ENCODE results near the gene CD99L2. TPM values are rescaled to one million over a fixed set of nuclear protein-coding genes. Genes with fewer than 3 reads are reported as not detected.

CD99L2 gene
- total and polyA plus RNA-seq, 2 of the 8 experiments (the other 6 are each of a cell fraction or from before 2014, with no cell fraction given): 8.0 to 8.5 TPM

DNA sequence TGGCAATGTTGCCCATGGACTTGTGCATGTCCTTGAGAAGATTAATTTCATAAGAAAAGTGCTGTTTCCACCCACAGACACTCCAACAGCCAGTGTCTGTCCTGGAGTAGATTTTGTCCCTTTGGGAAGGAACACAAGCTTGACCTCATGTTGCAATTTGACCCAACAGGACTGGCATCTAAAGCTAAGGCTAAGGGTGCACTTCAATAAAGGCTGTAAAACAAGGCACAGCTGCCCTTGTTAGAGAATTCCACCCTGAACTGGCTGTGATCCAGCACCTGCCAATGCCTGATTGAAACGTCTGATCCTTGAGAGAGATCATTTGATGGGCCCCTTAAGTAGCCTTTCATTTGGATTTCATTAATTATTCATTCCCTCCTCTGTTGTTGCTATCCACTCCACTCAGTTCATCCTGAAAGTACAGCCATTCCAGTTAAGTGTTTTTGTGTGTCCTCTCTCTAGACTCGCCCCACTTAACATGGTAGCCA is 56.2 kb downstream of the CD99L2 start (continued):
- TF ChIP-seq, protein P1, sequence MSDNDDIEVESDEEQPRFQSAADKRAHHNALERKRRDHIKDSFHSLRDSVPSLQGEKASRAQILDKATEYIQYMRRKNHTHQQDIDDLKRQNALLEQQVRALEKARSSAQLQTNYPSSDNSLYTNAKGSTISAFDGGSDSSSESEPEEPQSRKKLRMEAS (IDR thresholded peaks at IDR 0.05): no peak
- TF ChIP-seq EGR1 (IDR thresholded peaks at IDR 0.05; ENCODE audit: borderline replicate concordance, low read depth, low read length) (no peak), TEAD4 (IDR thresholded peaks at IDR 0.05; ENCODE audit: low read depth, low read length) (no peak)
- TF ChIP-seq, protein P2, sequence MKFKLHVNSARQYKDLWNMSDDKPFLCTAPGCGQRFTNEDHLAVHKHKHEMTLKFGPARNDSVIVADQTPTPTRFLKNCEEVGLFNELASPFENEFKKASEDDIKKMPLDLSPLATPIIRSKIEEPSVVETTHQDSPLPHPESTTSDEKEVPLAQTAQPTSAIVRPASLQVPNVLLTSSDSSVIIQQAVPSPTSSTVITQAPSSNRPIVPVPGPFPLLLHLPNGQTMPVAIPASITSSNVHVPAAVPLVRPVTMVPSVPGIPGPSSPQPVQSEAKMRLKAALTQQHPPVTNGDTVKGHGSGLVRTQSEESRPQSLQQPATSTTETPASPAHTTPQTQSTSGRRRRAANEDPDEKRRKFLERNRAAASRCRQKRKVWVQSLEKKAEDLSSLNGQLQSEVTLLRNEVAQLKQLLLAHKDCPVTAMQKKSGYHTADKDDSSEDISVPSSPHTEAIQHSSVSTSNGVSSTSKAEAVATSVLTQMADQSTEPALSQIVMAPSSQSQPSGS (IDR thresholded peaks at IDR 0.05; ENCODE audit: low read length): no peak
